Activated naive CD4-positive, alpha-beta T cell treated with anti-CD3 and anti-CD28 coated beads, Interleukin-2, amount 10 ng/mL, durations not matched to agents 7 days and 5 days (primary cell): ENCODE results near the gene PACC1.

Source experiments
- CTCF ChIA-PET: fragments of 350-600 bp; sonication (Branson Sonifier 250); formaldehyde crosslinking; loops from one replicate; lab custom pipeline; 2021; ENCODE audit warnings: antibody characterized with exemption; lab: Charles Lee
- DNase-seq: peaks from one replicate; pipeline ENCODE4 v3.0.0-alpha.2; 2020
- H3K27ac Mint-ChIP-seq: one replicate; pipeline ENCODE4 v1.8.0; 2021; ENCODE audit warnings: mild to moderate bottlenecking, moderate library complexity, mixed read lengths
- H3K27me3 Mint-ChIP-seq: one replicate; pipeline ENCODE4 v1.8.0; 2021; ENCODE audit warnings: mild to moderate bottlenecking, mixed read lengths
- H3K36me3 Mint-ChIP-seq: one replicate; pipeline ENCODE4 v1.8.0; 2021; ENCODE audit warnings: mixed read lengths
- H3K4me1 Mint-ChIP-seq: one replicate; pipeline ENCODE4 v1.8.0; 2021; ENCODE audit warnings: mixed read lengths
- H3K4me3 Mint-ChIP-seq: one replicate; pipeline ENCODE4 v1.8.0; 2021; ENCODE audit warnings: mild to moderate bottlenecking, moderate library complexity, mixed read lengths
- H3K9me3 Mint-ChIP-seq: one replicate; pipeline ENCODE4 v1.8.0; 2021; ENCODE audit warnings: mixed read lengths

The PACC1 gene

DNA sequence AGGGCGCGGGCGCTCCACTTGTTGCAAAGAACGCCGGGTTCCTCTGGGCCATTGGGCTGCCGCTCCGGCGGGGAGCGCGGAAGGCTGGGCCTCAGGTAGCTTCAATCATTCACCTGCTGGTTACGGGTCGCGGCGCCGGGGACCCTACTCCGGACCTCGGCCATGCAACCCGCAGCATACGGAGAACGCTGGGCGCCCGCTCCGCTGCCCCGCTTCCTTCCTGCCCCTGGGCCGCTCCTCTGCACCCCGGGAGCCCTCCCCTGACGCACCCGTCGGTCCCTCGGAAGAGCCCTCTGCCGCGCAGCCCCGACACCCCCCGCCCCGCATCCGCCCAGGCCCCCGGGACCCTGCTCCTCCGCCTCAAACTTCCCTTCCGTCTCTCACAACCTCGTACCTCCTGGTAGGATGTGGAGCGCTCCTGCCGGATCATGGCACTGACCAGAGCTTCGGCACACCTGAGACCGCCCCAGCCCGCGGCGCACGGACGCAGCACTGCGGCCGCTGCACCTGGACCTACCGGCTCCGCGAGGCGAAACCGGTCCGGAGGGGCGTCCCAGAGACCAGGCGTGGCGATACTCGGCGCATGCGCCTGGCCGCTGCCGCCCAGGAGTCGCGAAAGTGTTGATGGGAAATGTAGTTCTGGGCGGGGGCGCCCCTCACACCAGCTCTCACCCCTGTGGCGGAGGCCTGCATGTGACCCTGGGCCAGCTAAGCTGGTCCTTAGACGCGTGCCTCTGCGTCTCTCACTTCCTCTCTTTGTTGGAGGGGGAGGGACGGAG, at the start of gene PACC1:
Gene PACC1 (minus strand): TSS at position 559 of the 779 bp plus-strand sequence. CDS start 129 bp downstream, at position 430.
- peak within 1 kb of the TSS; percentile 91 for H3K27ac Mint-ChIP-seq
- H3K27me3 Mint-ChIP-seq, result no peaks in the 10 kb centered on the region
- H3K4me3 Mint-ChIP-seq, result peak within 1 kb of the TSS; percentile 97
- no peaks in the 10 kb centered on the region for H3K9me3 Mint-ChIP-seq
- peak; percentile 93 for DNase-seq
- H3K36me3 Mint-ChIP-seq, result peaks cover 28% of the 10 kb centered on the region
- H3K4me1 Mint-ChIP-seq, result peaks cover 31% of the 10 kb centered on the region
- CTCF ChIA-PET, result interaction anchor here (0.9 to 1.3 kb wide), 2 partner anchors 42 to 43 kb away, joined by 3 to 5 read pairs; no protein-coding TSS in a partner anchor

- no peak overlapping the region for H3K4me3 Mint-ChIP-seq
- H3K4me1 Mint-ChIP-seq, result peaks cover 6% of the 10 kb centered on the region
- CTCF ChIA-PET, result interaction anchor here (0.7 to 2.9 kb wide), 3 partner anchors 8 to 13 kb away, joined by 3 to 18 read pairs (median 11); no protein-coding TSS in a partner anchor
- no peaks in the 10 kb centered on the region for H3K36me3 Mint-ChIP-seq
- no peaks in the 10 kb centered on the region for H3K9me3 Mint-ChIP-seq
- peaks cover 29% of the 10 kb centered on the region for H3K27me3 Mint-ChIP-seq
- no peak overlapping the region for H3K27ac Mint-ChIP-seq
- no peak for DNase-seq
Observed at GRCh38 chr1:212463565-212464285, 49.0 kb upstream of the PACC1 start.

GRCh38 chr1:212461916-212462660, 47.4 kb upstream of the PACC1 start:
- CTCF ChIA-PET, result interaction anchor here (0.6 to 2.9 kb wide), 4 partner anchors 15 to 215 kb away, joined by 3 to 11 read pairs (median 4); no protein-coding TSS in a partner anchor
- no peaks in the 10 kb centered on the region for H3K36me3 Mint-ChIP-seq
- H3K4me3 Mint-ChIP-seq, result no peak overlapping the region
- no peak overlapping the region for H3K27ac Mint-ChIP-seq
- peaks cover 28% of the 10 kb centered on the region for H3K27me3 Mint-ChIP-seq
- H3K9me3 Mint-ChIP-seq, result no peaks in the 10 kb centered on the region
- no peak for DNase-seq
- peaks cover 12% of the 10 kb centered on the region for H3K4me1 Mint-ChIP-seq

DNA sequence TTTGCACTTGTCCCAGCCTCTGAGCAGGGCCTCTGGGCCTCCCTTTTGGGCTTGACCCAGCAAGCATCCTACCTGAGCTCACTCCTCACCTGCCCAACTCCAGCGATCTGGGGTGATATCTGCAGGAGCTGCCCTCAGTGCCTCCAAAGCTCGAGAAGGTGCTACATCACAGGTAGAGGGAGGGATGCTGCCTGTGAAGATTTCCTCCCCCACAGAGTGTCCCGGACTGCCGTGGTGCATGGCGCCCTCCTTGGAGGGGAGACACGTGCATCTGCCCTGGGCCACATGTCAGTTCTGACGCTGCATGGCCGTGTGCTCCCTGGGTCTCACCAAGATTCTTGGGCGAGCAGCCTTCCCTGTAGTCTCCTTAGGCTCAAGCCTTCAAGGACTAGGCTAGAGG, 45.7 kb upstream of the PACC1 start:
- Mint-ChIP-seq H3K36me3 (no peaks in the 10 kb centered on the region), H3K4me3 (no peak overlapping the region), H3K27ac (no peak overlapping the region), H3K9me3 (no peaks in the 10 kb centered on the region), H3K27me3 (peaks cover 22% of the 10 kb centered on the region), H3K4me1 (peaks cover 12% of the 10 kb centered on the region)
- DNase-seq, result no peak
- CTCF ChIA-PET, result no interaction called here

GRCh38 chr1:212459656-212460055, 45.0 kb upstream of the PACC1 start:
- H3K27me3 Mint-ChIP-seq, result peaks cover 20% of the 10 kb centered on the region
- no peak overlapping the region for H3K27ac Mint-ChIP-seq
- no peak for DNase-seq
- H3K4me3 Mint-ChIP-seq, result no peak overlapping the region
- H3K4me1 Mint-ChIP-seq, result peaks cover 12% of the 10 kb centered on the region
- CTCF ChIA-PET, result interaction anchor here (2.7 kb wide), 1 partner anchor 18 kb away, joined by 20 read pairs; no protein-coding TSS in a partner anchor
- no peaks in the 10 kb centered on the region for H3K36me3 Mint-ChIP-seq
- H3K9me3 Mint-ChIP-seq, result no peaks in the 10 kb centered on the region

DNA sequence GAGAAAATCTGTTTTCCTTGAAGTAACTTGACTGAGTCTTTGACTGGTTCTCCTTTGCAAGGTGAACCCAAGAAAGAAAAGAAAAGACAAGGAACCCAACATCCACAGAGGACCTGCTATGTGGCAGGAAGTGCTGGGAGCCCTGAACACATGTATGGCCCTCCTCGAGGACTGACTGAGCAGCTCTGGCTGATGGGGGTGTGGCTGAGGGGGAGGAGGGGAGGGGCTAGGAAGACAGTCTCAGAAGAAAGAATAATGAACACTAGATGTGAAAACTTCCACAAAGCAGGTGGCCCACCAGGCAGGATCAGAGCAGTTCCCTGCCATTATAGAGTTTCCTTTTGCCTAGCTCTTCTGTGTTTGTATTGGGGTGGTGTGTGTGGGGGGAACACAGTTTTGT, 44.1 kb upstream of the PACC1 start:
- Mint-ChIP-seq H3K27ac (peak overlapping the region; percentile 46), H3K4me3 (no peak overlapping the region), H3K9me3 (no peaks in the 10 kb centered on the region), H3K36me3 (no peaks in the 10 kb centered on the region), H3K4me1 (peaks cover 12% of the 10 kb centered on the region), H3K27me3 (peaks cover 18% of the 10 kb centered on the region)
- CTCF ChIA-PET, result interaction anchor here (0.6 to 6.4 kb wide), 10 partner anchors 18 to 503 kb away, joined by 3 to 75 read pairs (median 11); no protein-coding TSS in a partner anchor
- peak; percentile 56 for DNase-seq

DNA sequence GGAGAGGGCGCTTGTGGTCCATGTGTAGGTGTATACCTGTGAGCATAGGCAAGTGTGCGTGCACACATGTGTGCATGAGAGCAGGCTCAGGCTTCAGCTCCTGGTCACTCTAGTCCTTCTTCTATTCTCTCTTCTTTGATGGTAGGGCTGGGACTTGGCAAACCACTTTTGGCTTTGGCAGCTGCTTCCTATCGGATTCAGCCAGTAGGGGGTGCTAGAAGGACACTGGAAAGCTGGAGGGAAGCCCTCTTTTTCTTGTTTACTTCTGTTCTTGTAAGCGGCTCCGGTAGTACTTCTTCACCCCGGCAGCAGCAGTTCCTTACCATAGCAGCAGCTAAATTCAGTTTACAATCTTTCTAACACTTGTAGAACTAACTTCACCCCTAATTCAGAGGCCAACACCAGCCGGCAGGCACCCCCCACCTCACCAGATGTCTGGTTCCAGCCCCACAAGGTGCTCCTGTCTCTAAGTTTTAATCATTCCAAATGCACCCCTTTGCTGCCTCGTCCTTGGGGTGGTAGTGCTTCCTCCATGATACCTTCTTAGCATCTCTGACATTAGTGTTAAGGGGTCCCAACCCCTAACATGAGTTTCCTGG, 43.2 kb upstream of the PACC1 start:
- peaks cover 12% of the 10 kb centered on the region for H3K4me1 Mint-ChIP-seq
- CTCF ChIA-PET, result interaction anchor here (0.6 to 6.4 kb wide), 45 partner anchors 9 to 778 kb away, joined by 3 to 108 read pairs (median 4); partner anchors contain the start of genes DTL, INTS7, NEK2 and NENF
- peaks cover 14% of the 10 kb centered on the region for H3K27me3 Mint-ChIP-seq
- DNase-seq, result peak; percentile 80
- H3K27ac Mint-ChIP-seq, result no peak overlapping the region
- H3K9me3 Mint-ChIP-seq, result no peaks in the 10 kb centered on the region
- no peak overlapping the region for H3K4me3 Mint-ChIP-seq
- no peaks in the 10 kb centered on the region for H3K36me3 Mint-ChIP-seq

DNA sequence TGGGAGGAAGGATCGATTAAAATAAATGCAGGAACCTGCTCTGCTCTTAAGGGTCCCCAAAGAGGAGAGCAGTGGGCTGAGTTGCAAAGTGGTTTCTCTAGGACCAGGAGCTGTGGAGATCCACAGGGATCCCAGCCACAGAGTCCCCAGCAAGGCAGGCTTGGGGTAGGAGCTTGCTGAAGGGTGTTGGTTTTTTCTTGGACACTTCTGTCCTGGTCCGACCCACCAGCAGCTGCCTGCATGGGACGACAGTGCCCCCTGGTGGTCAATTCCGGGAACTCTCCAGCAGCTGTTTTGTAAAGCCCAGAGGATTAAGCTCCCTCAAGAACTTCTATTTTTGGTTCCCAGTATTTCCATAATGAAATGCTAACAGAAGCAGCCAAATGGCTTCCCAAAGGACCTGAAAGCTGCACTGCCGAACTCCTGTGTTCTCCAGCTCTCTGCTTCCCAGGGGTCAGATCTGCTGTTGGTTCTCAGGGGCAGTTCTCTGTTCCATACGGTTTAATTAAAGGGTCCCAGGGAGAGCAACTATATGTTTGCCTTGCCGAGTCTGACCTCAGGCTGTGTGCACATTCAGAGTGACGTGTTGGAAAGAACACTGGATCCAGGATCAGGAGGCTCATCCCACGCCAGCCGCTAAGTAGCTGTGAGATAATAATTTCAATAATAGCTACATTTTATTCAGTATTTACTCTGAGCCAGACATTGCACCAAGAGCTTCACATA, 41.3 kb upstream of the PACC1 start:
- Mint-ChIP-seq H3K36me3 (no peaks in the 10 kb centered on the region), H3K27ac (no peak overlapping the region), H3K9me3 (no peaks in the 10 kb centered on the region), H3K4me3 (no peak overlapping the region), H3K4me1 (peaks cover 12% of the 10 kb centered on the region), H3K27me3 (peaks cover 11% of the 10 kb centered on the region)
- peak; percentile 89 for DNase-seq
- CTCF ChIA-PET, result interaction anchor here (0.6 to 6.4 kb wide), 92 partner anchors 8 to 796 kb away, joined by 3 to 108 read pairs (median 4); partner anchors contain the start of genes DTL, FLVCR1, INTS7 and NEK2

- no peak overlapping the region for H3K27ac Mint-ChIP-seq
- DNase-seq, result no peak
- H3K4me1 Mint-ChIP-seq, result peaks cover 12% of the 10 kb centered on the region
- CTCF ChIA-PET, result interaction anchor here (0.7 to 6.4 kb wide), 75 partner anchors 8 to 776 kb away, joined by 3 to 108 read pairs (median 4); partner anchors contain the start of genes DTL, FLVCR1, INTS7 and NEK2
- peaks cover 6% of the 10 kb centered on the region for H3K27me3 Mint-ChIP-seq
- no peaks in the 10 kb centered on the region for H3K9me3 Mint-ChIP-seq
- H3K36me3 Mint-ChIP-seq, result no peaks in the 10 kb centered on the region
- no peak overlapping the region for H3K4me3 Mint-ChIP-seq
Observed at GRCh38 chr1:212455401-212455800, 40.7 kb upstream of the PACC1 start.

DNA sequence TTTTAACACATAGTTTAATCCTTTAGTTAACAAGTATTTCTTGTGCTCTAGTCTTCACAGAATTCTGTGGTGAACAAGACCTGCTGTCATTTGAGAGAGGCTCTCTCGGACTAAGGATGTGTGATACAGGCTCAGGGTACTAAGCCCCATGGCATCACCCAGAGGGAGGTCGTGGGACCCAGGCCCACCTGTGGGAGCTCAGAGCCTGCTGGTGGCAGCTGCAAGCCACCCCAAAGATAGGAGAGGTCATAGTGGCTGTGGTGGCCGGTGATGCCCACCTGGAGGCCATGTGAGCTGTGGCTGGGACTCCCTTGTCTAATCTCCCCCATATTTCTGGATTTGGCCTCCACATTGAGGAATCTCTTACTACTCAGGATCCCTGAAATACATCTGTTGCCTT, 40.1 kb upstream of the PACC1 start:
- no peaks in the 10 kb centered on the region for H3K36me3 Mint-ChIP-seq
- no peak overlapping the region for H3K27ac Mint-ChIP-seq
- DNase-seq, result no peak
- peaks cover 6% of the 10 kb centered on the region for H3K27me3 Mint-ChIP-seq
- H3K4me3 Mint-ChIP-seq, result no peak overlapping the region
- CTCF ChIA-PET, result interaction anchor here (0.9 to 6.4 kb wide), 19 partner anchors 9 to 775 kb away, joined by 3 to 108 read pairs (median 8); partner anchors contain the start of genes DTL, INTS7 and NEK2
- peaks cover 12% of the 10 kb centered on the region for H3K4me1 Mint-ChIP-seq
- H3K9me3 Mint-ChIP-seq, result no peaks in the 10 kb centered on the region

GRCh38 chr1:212453156-212453857, 38.6 kb upstream of the PACC1 start:
- Mint-ChIP-seq H3K27ac (no peak overlapping the region), H3K4me1 (peaks cover 2% of the 10 kb centered on the region), H3K4me3 (no peak overlapping the region), H3K27me3 (peaks cover 6% of the 10 kb centered on the region), H3K36me3 (no peaks in the 10 kb centered on the region), H3K9me3 (no peaks in the 10 kb centered on the region)
- CTCF ChIA-PET, result interaction anchor here (1.4 to 6.4 kb wide), 5 partner anchors 26 to 774 kb away, joined by 3 to 108 read pairs (median 35); partner anchors contain the start of gene NEK2
- DNase-seq, result no peak
